HG02852 (cell line): ENCODE data around the gene SATL1.
"Not testable (repeated sequence)": the region's sequence is repeated elsewhere in the genome, so short reads cannot be mapped to it uniquely, and the experiment has no call there.

Experiments
- ATAC-seq: cut with Tn5 transposase; IDR thresholded peaks from one replicate; pipeline ENCODE4 v1.9.1; 2021; ENCODE audit warnings: mild to moderate bottlenecking, moderate library complexity; ENCODE audit not compliant: unreplicated experiment

Gene SATL1

DNA sequence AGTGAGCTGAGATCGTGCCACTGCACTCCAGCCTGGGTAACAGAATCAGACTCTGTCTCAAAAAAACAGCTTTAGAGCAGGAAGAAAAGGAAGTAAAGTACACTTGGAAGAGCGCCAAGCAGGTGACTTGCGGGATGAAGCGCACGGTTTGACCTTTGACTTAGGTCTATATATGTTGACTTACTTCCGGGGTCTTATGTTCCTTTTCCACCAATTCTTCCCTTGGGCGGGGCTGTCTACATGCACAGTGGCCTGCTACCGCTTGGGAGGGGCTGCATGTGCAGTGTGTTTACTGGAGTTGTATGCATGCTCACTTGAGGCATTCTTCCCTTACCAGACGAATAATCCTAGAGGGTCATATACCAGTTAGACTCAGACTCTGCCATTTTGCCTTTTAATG is 131.3 kb downstream of the SATL1 start:
- no peak for ATAC-seq

DNA sequence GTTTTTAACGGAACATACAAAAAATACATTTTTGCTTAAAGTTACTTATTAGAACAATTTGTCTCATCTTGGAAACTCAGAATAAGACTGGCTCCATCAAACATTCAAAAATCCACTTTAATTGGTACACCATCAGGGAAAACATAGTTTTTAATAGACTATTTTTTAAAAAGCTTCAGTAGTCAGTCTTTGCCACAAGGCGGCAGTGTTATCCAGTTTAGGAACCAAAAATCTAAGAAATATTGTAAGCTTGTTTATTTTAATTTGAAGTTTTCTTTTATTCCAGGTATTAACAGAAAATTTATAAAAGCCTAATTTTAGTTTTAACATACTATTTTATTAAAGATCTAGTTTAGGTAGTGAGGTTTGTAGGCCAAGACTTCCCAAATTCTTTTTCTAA is 132.2 kb downstream of the SATL1 start:
- no peak for ATAC-seq

DNA sequence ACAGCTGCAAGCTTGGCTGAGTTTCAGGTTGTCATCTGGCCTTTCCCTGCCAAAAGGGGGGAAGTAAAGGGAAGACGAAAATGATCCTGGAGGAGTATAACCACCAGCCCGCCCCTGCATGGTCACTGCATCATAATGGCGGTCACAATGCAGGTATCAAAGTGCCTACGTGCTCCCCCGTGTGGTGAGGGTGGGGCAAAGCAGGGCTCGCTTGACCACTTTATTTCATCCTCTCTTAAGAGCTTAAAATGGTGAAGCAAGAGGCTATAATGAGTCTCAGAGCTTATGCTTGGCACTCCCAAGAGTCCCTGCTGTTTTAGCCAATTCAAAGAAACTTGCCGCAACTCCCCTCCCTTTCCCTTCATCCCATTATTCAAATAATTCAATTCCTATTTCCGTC is 134.3 kb downstream of the SATL1 start:
- ATAC-seq, result peak; percentile 73

DNA sequence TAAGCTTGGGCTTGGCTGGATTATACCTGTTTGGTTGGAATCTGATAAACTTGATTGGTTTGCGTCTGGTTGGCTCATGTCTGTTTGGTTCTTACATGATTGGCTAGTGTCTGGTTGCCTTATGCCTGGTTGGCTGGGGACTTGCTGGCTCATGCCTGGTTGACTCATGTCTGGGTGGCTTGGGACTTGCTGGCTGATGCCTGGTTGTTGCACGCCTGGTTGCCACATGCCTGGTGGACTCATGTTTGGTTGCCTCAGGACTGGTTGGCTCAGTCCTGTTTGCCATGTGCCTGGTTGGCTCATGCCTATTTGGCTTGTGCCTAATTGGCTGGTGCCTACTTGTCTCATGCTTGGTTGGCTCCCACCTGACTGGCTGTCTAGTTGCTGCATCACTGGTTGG is 135.4 kb downstream of the SATL1 start:
- ATAC-seq, result no peak

DNA sequence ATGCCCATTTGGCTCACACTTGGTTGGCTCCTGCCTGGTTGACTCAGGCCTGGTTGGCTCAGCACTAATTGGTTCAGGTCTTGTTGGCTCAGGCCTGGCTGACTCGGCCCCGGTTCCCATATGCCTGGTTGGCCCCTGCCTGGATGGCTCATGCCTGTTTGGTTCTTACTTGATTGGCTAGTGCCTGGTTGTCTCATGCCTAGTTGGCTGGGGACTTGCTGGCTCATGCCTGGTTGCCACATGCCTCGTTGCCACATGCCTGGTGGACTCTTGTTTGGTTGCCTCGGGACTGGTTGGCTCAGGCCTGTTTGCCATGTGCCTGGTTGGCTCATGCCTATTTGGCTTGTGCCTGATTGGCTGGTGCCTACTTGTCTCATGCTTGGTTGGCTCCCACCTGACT is 136.2 kb downstream of the SATL1 start:
- ATAC-seq, result no peak

DNA sequence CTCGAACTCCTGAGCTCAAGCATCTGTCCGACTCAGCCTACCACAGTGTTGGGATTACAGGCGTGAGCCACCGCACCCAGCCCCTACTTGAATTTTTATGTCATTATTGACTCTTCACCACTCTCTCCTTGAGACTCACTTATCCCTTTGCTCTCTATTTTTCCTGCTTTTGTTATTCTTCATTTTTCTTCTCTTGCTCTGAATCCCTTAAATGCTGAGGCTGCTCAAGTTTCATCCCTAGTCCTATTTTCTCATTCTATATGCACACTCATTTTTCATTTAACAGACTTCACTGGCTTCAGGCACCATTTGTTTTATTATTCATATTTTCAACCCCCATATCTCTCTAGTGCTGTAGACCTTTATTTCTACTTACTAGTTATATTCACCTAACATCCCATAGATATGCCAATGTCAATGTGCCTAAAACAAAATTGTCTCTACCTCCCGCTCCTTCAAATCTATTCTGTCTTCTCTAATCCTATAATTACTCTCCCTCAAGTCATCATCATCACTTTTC is 154.2 kb downstream of the SATL1 start:
- ATAC-seq, result no peak

DNA sequence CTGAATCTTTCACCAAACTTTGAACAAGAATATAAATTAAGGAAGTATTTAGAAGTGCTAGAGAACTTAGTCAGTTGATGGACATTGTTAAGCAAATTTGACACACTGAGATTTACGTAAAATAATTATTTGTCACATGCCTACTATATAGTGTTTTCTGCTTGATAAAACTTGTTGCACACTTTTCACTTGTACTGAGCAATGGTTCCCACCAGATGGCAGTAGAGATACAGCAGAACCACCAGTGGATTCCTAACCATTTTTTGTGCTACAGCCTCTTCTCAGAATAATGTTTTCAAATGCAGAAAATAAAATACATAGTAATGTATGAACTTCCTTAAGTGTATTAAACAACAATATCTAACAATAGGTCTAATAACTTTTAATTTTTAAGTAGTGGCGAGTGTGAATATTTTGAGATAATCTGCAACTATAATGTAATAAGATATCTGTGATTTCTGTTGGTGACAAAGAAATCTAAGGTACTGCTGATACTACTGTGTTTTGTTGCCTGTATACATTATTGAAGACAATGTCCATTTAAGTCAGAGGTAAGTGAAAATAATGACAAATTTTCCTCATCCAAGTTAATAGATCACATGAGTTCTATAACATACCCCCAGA is 158.7 kb downstream of the SATL1 start:
- ATAC-seq, result peak; percentile 79

DNA sequence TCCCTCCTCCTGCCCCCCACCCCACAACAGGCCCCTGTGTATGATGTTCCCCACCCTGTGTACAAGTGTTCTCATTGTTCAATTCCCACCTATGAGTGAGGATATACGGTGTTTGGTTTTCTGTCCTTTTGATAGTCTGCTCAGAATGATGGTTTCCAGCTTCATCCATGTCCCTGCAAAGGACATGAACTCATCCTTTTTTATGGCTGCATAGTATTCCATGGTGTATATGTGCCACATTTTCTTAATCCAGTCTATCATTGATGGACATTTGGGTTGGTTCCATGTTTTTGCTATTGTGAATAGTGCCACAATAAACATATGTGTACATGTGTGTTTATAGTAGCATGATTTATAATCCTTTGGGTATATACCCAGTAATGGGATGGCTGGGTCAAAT is 166.3 kb downstream of the SATL1 start:
- ATAC-seq, result not testable (repeated sequence)

DNA sequence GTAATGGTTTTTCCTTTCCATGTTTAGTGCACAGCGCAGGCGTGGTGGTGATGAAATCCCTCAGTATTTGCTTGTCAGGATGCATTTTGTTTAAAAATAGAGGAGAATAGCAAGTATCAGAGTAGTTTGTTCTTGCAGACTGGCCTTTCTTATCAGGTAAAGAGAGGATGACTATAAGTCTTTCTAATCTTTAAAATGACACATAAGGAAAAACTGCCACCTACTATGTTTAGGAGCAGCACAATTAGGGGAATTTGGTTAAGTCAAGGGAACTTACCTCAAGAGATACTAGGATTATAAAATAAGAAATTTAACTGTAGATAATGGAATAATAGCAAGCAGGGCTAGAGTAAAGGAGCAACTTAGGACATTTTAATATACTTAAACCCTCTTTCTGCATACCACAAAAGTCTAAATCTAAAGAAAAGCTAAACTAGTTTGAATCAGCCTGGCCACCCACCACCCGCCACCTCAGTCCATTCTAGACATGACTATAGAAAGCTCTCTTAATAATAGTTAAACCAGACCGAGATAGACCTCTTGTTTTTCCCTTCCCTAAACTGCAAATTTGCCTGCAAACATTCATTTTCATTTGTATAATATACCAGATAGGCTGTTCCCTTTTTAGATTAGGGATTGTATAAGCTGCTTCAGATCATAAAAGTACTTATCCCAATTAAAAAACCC is 177.9 kb downstream of the SATL1 start:
- peak; percentile 90 for ATAC-seq

DNA sequence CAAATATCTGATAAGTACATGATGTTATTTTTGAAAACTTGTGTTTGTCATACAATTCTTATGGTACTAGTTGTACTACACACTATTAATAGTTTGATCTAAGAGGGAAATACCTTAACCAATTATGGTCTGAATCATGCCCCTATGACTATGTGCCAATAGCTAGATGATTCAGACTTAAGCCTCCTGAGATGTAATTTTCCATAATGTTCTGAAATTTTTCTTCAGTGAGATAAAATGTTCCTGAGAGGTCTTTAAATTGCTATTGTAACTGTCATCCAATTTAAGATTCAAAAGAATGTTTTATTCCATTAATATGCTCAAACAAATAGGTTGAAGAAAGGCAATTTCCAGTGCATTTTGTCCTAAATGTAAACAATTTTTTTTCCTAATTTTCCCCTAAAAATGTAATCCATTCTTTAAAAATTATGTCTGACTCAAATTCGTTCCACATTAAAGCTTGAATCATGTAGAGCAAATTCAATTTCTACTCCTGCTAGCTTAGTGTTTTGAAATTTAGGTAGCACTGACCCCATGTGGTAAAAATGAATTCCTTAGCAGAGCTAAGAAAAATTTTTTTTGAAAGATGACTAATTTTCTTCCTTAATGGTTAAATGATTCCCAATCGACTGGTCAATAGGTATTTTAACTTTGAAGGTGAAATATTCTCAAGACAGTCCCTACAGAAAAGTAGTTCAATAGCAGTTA is 190.8 kb downstream of the SATL1 start:
- ATAC-seq, result no peak

DNA sequence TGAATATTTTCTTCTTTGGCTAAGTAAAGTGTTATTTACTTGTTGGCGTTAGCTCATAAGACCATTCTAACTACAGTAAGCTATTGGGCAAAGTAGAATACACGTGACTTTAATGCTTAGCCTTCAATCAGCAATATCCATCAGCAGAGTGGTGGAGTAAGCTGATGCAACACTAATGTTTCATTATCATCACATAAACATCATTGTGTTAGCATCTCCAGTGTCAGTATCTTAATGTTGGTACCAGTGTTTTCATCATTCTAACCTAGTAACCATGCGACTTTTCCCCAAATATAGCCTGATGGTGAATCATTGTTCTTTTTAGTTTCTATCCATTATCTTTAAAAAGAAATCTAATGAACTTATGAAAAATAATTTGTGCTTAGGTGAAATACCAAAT is 191.4 kb downstream of the SATL1 start:
- ATAC-seq, result no peak

DNA sequence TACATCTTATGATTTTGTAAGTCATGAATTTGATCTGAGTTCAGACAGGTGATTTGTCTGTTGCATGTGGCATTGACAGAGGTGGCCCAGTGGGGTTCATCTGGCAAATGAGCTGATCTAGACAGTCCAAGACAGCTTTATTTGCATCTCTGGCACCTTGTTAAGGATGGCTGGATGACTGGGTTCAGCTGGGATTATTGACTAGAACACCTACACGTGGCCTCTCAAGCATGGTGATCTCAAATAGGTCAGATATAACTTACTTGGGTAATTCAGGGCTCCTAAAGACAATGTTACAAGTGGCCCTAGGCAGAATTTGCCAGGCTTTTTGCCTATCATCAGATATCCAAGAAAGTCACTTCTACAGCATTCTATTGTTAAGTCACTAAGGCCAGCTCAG is 192.0 kb downstream of the SATL1 start:
- no peak for ATAC-seq
